ENCODE results near the gene ADGRF3. TPM values are rescaled to one million over a fixed set of nuclear protein-coding genes. Genes with fewer than 3 reads are reported as not detected.

The ADGRF3 gene
- total and polyA plus RNA-seq, 9 of the 15 experiments (the other 6 are each of a cell fraction or from before 2014, with no cell fraction given): 0.04 to 0.54 (median 0.16) TPM; not detected in 2

DNA sequence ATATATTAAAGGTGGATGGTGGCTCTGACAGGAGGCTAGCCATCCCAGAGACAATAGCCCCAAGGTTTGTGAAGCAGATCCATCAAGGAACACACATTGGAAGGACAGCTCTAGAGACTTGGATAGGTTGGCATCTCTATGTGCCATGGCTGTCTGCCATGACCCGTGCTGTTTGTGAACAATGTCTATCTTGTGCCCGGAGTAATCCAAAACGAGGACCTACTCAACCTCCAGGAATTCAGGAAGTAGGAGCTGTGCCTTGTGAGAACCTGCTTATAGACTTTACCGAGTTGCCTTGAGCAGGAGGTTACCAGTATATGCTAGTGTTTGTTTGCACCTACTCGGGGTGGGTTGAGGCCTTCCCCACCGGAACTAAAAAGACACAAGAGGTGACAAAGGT, 43.7 kb downstream of the ADGRF3 start:
- ATAC-seq: no peak
- in situ Hi-C loops (cut with MboI) (no loop called here), intact Hi-C loops (cut with micrococcal nuclease) (no loop called here)
- Histone ChIP-seq H3K36me3 (ENCODE audit: control insufficient read depth, insufficient read depth, low read length) (no peaks in the 10 kb centered on the region), H3K9me1 (ENCODE audit: control insufficient read depth, insufficient read depth, low read length) (no peaks in the 10 kb centered on the region), H3K9ac (ENCODE audit: insufficient read depth in 1 of 2, low read depth in 2 of 2, low read length in 2 of 2) (no peak overlapping the region), H3K79me2 (ENCODE audit: control insufficient read depth, insufficient read depth, low read length) (no peaks in the 10 kb centered on the region), H3K4me2 (ENCODE audit: insufficient read depth, low read length) (no peak overlapping the region), H3K4me1 (replicated peaks in 1 of 2; ENCODE audit: control insufficient read depth in 2 of 2, insufficient read depth in 2 of 2, low read length in 2 of 2) (peaks cover 0 to 2% of the 10 kb centered on the region in 2 experiments; a peak in 1 of 5 replicates), H3K9me3 (replicated peaks; ENCODE audit: control insufficient read depth, insufficient read depth, low read depth, low read length) (no peaks in the 10 kb centered on the region), H3K4me3 (no peak overlapping the region), H3K27me3 (ENCODE audit: control insufficient read depth in 2 of 2, insufficient read depth in 2 of 2, low read length in 2 of 2) (peaks cover 13 to 26% of the 10 kb centered on the region in 2 experiments; a peak in 4 of 5 replicates), H4K20me1 (replicated peaks; ENCODE audit: control insufficient read depth, insufficient read depth, low read length) (no peaks in the 10 kb centered on the region), H3K27ac (ENCODE audit: extremely low read depth, low read depth, low read length) (no peak overlapping the region), H2AFZ (ENCODE audit: low read depth, low read length) (0 out of 2 replicates have a peak overlapping the region, but pooled peaks have one; percentile 19)
- no TSS peak for BruUV-seq (replicated peaks)
- DNase-seq (ENCODE audit: extremely low read depth in 1 of 4, low spot score in 3 of 4): no peak
- TF ChIP-seq SAFB2 (IDR thresholded peaks at IDR 0.05; ENCODE audit: borderline replicate concordance, low read depth, low read length, severe bottlenecking): no peak
- no peak for TF ChIP-seq EWSR1 (IDR thresholded peaks at IDR 0.05; ENCODE audit: borderline replicate concordance, low read depth, partially characterized antibody)
- TF ChIP-seq, protein P1, sequence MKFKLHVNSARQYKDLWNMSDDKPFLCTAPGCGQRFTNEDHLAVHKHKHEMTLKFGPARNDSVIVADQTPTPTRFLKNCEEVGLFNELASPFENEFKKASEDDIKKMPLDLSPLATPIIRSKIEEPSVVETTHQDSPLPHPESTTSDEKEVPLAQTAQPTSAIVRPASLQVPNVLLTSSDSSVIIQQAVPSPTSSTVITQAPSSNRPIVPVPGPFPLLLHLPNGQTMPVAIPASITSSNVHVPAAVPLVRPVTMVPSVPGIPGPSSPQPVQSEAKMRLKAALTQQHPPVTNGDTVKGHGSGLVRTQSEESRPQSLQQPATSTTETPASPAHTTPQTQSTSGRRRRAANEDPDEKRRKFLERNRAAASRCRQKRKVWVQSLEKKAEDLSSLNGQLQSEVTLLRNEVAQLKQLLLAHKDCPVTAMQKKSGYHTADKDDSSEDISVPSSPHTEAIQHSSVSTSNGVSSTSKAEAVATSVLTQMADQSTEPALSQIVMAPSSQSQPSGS (CRISPR knock-in tag; IDR thresholded peaks at IDR 0.05): no peak
- no peak for TF ChIP-seq ZNF408 (CRISPR knock-in tag; IDR thresholded peaks at IDR 0.05; ENCODE audit: low read depth)
- TF ChIP-seq IRF2 (CRISPR knock-in tag; IDR thresholded peaks at IDR 0.05): no peak
- no peak for FAIRE-seq
- CTCF ChIA-PET (ENCODE audit: low intra/inter-chr PET ratio): no interaction called here
- POLR2A ChIA-PET: interaction anchor here (0.8 to 1.1 kb wide), 2 partner anchors 24 to 32 kb away, joined by 3 to 4 read pairs; no protein-coding TSS in a partner anchor
- 3% methylated on average over 6 of the region's 6 CpGs for WGBS (ENCODE audit: insufficient coverage, low coverage, missing lambda C conversion rate)
